Measurements from ENCODE around the gene SMYD5.

The SMYD5 gene

GRCh38 chr2:73264332-73264606 lies 50.2 kb downstream of the SMYD5 start:
- no peaks in the 10 kb centered on the region for H3K9me3 ChIP-seq (ENCODE audit: control extremely low read depth in 1 of 5, control insufficient read depth in 4 of 5, insufficient read depth in 2 of 5, low read depth in 1 of 5, low read length in 4 of 5)
- peaks cover 0 to 11% (median 0%) of the 10 kb centered on the region in 5 experiments for H3K27me3 ChIP-seq (replicated peaks in 2 of 5; ENCODE audit: control insufficient read depth in 4 of 5, insufficient read depth in 5 of 5, low read length in 4 of 5)
- peaks cover 0 to 79% (median 42%) of the 10 kb centered on the region in 4 experiments for H3K36me3 ChIP-seq (ENCODE audit: control insufficient read depth in 4 of 4, insufficient read depth in 4 of 4, low read length in 3 of 4)
- no peaks in the 10 kb centered on the region for H3K4me1 ChIP-seq (ENCODE audit: control extremely low read depth in 1 of 4, control insufficient read depth in 4 of 4, insufficient read depth in 4 of 4, low read length in 3 of 4)
- WGBS (ENCODE audit: insufficient coverage), result 97% methylated on average over 8 of the region's 15 CpGs
- no peak overlapping the region for H3K27ac ChIP-seq (ENCODE audit: insufficient read depth in 1 of 2, low read depth in 1 of 2, low read length in 2 of 2, poor library complexity in 1 of 2, severe bottlenecking in 2 of 2)
- no peak overlapping the region for H3K4me3 ChIP-seq (ENCODE audit: control insufficient read depth in 1 of 7, extremely low read depth in 1 of 7, insufficient read depth in 4 of 7, low read depth in 2 of 7, low read length in 6 of 7)
- no peak for DNase-seq
- CTCF ChIA-PET, result no interaction called here
- POLR2A ChIA-PET, result no interaction called here

- H3K4me3 ChIP-seq (ENCODE audit: control insufficient read depth in 1 of 7, extremely low read depth in 1 of 7, insufficient read depth in 4 of 7, low read depth in 2 of 7, low read length in 6 of 7), result no peak overlapping the region
- no peak for DNase-seq
- H3K9me3 ChIP-seq (ENCODE audit: control extremely low read depth in 1 of 5, control insufficient read depth in 4 of 5, insufficient read depth in 2 of 5, low read depth in 1 of 5, low read length in 4 of 5), result no peaks in the 10 kb centered on the region
- POLR2A ChIA-PET, result no interaction called here
- H3K27me3 ChIP-seq (replicated peaks in 2 of 5; ENCODE audit: control insufficient read depth in 4 of 5, insufficient read depth in 5 of 5, low read length in 4 of 5), result peaks cover 0 to 15% (median 0%) of the 10 kb centered on the region in 5 experiments
- peaks cover 0 to 76% (median 38%) of the 10 kb centered on the region in 4 experiments for H3K36me3 ChIP-seq (ENCODE audit: control insufficient read depth in 4 of 4, insufficient read depth in 4 of 4, low read length in 3 of 4)
- no peak overlapping the region for H3K27ac ChIP-seq (ENCODE audit: insufficient read depth in 1 of 2, low read depth in 1 of 2, low read length in 2 of 2, poor library complexity in 1 of 2, severe bottlenecking in 2 of 2)
- 100% methylated on average over 2 of the region's 4 CpGs for whole genome bisulfite sequencing (ENCODE audit: insufficient coverage)
- CTCF ChIA-PET, result no interaction called here
- H3K4me1 ChIP-seq (ENCODE audit: control extremely low read depth in 1 of 4, control insufficient read depth in 4 of 4, insufficient read depth in 4 of 4, low read length in 3 of 4), result peaks cover 0 to 4% (median 0%) of the 10 kb centered on the region in 4 experiments
Observed at GRCh38 chr2:73264783-73265182, 50.7 kb downstream of the SMYD5 start.

- Histone ChIP-seq H3K27me3 (replicated peaks in 2 of 5; ENCODE audit: control insufficient read depth in 4 of 5, insufficient read depth in 5 of 5, low read length in 4 of 5) (peaks cover 0 to 19% (median 3%) of the 10 kb centered on the region in 5 experiments), H3K9me3 (ENCODE audit: control extremely low read depth in 1 of 5, control insufficient read depth in 4 of 5, insufficient read depth in 2 of 5, low read depth in 1 of 5, low read length in 4 of 5) (no peaks in the 10 kb centered on the region), H3K36me3 (ENCODE audit: control insufficient read depth in 4 of 4, insufficient read depth in 4 of 4, low read length in 3 of 4) (peaks cover 0 to 71% (median 36%) of the 10 kb centered on the region in 4 experiments), H3K4me1 (ENCODE audit: control extremely low read depth in 1 of 4, control insufficient read depth in 4 of 4, insufficient read depth in 4 of 4, low read length in 3 of 4) (peaks cover 0 to 4% (median 0%) of the 10 kb centered on the region in 4 experiments), H3K4me3 (ENCODE audit: control insufficient read depth in 1 of 7, extremely low read depth in 1 of 7, insufficient read depth in 4 of 7, low read depth in 2 of 7, low read length in 6 of 7) (no peak overlapping the region), H3K27ac (ENCODE audit: insufficient read depth in 1 of 2, low read depth in 1 of 2, low read length in 2 of 2, poor library complexity in 1 of 2, severe bottlenecking in 2 of 2) (no peak overlapping the region)
- no peak for DNase-seq
- POLR2A ChIA-PET, result no interaction called here
- 96% methylated on average over 25 of the region's 28 CpGs for WGBS (ENCODE audit: insufficient coverage)
- CTCF ChIA-PET, result no interaction called here
Observed at GRCh38 chr2:73265298-73266060, 51.4 kb downstream of the SMYD5 start.

- CTCF ChIA-PET, result no interaction called here
- Histone ChIP-seq H3K36me3 (ENCODE audit: control insufficient read depth in 4 of 4, insufficient read depth in 4 of 4, low read length in 3 of 4) (peaks cover 0 to 74% (median 37%) of the 10 kb centered on the region in 4 experiments), H3K27ac (ENCODE audit: insufficient read depth in 1 of 2, low read depth in 1 of 2, low read length in 2 of 2, poor library complexity in 1 of 2, severe bottlenecking in 2 of 2) (no peak overlapping the region), H3K4me1 (ENCODE audit: control extremely low read depth in 1 of 4, control insufficient read depth in 4 of 4, insufficient read depth in 4 of 4, low read length in 3 of 4) (peaks cover 0 to 4% (median 0%) of the 10 kb centered on the region in 4 experiments), H3K27me3 (replicated peaks in 2 of 5; ENCODE audit: control insufficient read depth in 4 of 5, insufficient read depth in 5 of 5, low read length in 4 of 5) (peaks cover 0 to 19% (median 3%) of the 10 kb centered on the region in 5 experiments), H3K9me3 (ENCODE audit: control extremely low read depth in 1 of 5, control insufficient read depth in 4 of 5, insufficient read depth in 2 of 5, low read depth in 1 of 5, low read length in 4 of 5) (no peaks in the 10 kb centered on the region), H3K4me3 (ENCODE audit: control insufficient read depth in 1 of 7, extremely low read depth in 1 of 7, insufficient read depth in 4 of 7, low read depth in 2 of 7, low read length in 6 of 7) (no peak overlapping the region)
- 99% methylated on average over 18 of the region's 26 CpGs for WGBS (ENCODE audit: insufficient coverage)
- POLR2A ChIA-PET, result no interaction called here
- DNase-seq, result no peak
Observed at GRCh38 chr2:73266061-73266901, 52.2 kb downstream of the SMYD5 start.

- Histone ChIP-seq H3K36me3 (ENCODE audit: control insufficient read depth in 4 of 4, insufficient read depth in 4 of 4, low read length in 3 of 4) (peaks cover 0 to 70% (median 37%) of the 10 kb centered on the region in 4 experiments), H3K27me3 (replicated peaks in 2 of 5; ENCODE audit: control insufficient read depth in 4 of 5, insufficient read depth in 5 of 5, low read length in 4 of 5) (peaks cover 0 to 19% (median 3%) of the 10 kb centered on the region in 5 experiments), H3K9me3 (ENCODE audit: control extremely low read depth in 1 of 5, control insufficient read depth in 4 of 5, insufficient read depth in 2 of 5, low read depth in 1 of 5, low read length in 4 of 5) (no peaks in the 10 kb centered on the region), H3K27ac (ENCODE audit: insufficient read depth in 1 of 2, low read depth in 1 of 2, low read length in 2 of 2, poor library complexity in 1 of 2, severe bottlenecking in 2 of 2) (no peak overlapping the region), H3K4me1 (ENCODE audit: control extremely low read depth in 1 of 4, control insufficient read depth in 4 of 4, insufficient read depth in 4 of 4, low read length in 3 of 4) (peaks cover 0 to 4% (median 0%) of the 10 kb centered on the region in 4 experiments), H3K4me3 (ENCODE audit: control insufficient read depth in 1 of 7, extremely low read depth in 1 of 7, insufficient read depth in 4 of 7, low read depth in 2 of 7, low read length in 6 of 7) (no peak overlapping the region)
- CTCF ChIA-PET, result no interaction called here
- POLR2A ChIA-PET, result no interaction called here
- WGBS (ENCODE audit: insufficient coverage), result 88% methylated on average over 4 of the region's 4 CpGs
- DNase-seq, result no peak
Observed at GRCh38 chr2:73267008-73267407, 53.0 kb downstream of the SMYD5 start.

- WGBS (ENCODE audit: insufficient coverage), result 95% methylated on average over 9 of the region's 14 CpGs
- H3K27ac ChIP-seq (ENCODE audit: insufficient read depth in 1 of 2, low read depth in 1 of 2, low read length in 2 of 2, poor library complexity in 1 of 2, severe bottlenecking in 2 of 2), result no peak overlapping the region
- no peak for DNase-seq
- H3K4me1 ChIP-seq (ENCODE audit: control extremely low read depth in 1 of 4, control insufficient read depth in 4 of 4, insufficient read depth in 4 of 4, low read length in 3 of 4), result peaks cover 0 to 4% (median 0%) of the 10 kb centered on the region in 4 experiments
- no peaks in the 10 kb centered on the region for H3K9me3 ChIP-seq (ENCODE audit: control extremely low read depth in 1 of 5, control insufficient read depth in 4 of 5, insufficient read depth in 2 of 5, low read depth in 1 of 5, low read length in 4 of 5)
- H3K27me3 ChIP-seq (replicated peaks in 2 of 5; ENCODE audit: control insufficient read depth in 4 of 5, insufficient read depth in 5 of 5, low read length in 4 of 5), result peaks cover 0 to 19% (median 3%) of the 10 kb centered on the region in 5 experiments
- ChIA-PET CTCF (interaction anchor here (0.7 to 2.1 kb wide), 8 partner anchors 10 to 43 kb away, joined by 3 to 7 read pairs (median 3); partner anchors contain the start of gene PRADC1), POLR2A (interaction anchor here (1.6 kb wide), 1 partner anchor 34 kb away, joined by 3 read pairs; the partner anchor contains the start of gene CCT7)
- peaks cover 0 to 64% (median 32%) of the 10 kb centered on the region in 4 experiments for H3K36me3 ChIP-seq (ENCODE audit: control insufficient read depth in 4 of 4, insufficient read depth in 4 of 4, low read length in 3 of 4)
- H3K4me3 ChIP-seq (ENCODE audit: control insufficient read depth in 1 of 7, extremely low read depth in 1 of 7, insufficient read depth in 4 of 7, low read depth in 2 of 7, low read length in 6 of 7), result no peak overlapping the region
Observed at GRCh38 chr2:73268366-73268829, 54.4 kb downstream of the SMYD5 start.
